Measurements from ENCODE around the gene VAV2. TPM values are rescaled to one million over a fixed set of nuclear protein-coding genes. Genes with fewer than 3 reads are reported as not detected.

The VAV2 gene
- total and polyA plus RNA-seq, 9 of the 15 experiments (the other 6 are each of a cell fraction or from before 2014, with no cell fraction given) = 0.01 to 2.7 (median 1.0) TPM; not detected in 1

DNA sequence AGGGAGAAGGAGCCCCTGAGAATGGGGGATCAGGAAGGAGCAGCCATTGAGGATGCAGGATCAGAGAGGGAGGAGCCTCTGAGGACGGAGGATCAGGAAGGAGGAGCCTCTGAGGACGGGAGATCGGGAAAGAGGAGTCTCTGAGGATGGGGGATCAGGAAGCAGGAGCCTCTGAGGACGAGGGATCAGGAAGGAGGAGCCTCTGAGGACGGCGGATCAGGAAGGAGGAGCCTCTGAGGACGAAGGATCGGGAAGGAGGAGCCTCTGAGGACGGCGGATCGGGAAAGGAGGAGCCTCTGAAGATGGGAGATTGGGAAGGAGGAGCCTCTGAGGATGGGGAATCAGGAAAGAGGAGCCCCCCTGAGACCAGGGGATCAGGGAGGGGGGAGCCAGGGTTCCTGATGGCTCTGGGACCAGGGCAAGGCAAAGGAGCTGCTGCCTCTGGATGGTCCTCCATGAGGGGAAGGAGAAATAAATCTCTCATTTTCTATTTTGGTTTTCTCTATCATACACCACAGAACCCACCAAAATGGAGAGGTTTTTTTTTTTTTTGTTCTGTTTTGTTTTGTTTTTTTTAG is 231.3 kb downstream of the VAV2 start:
- FAIRE-seq = no peak
- no peak for DNase-seq (ENCODE audit: extremely low read depth in 1 of 4, low spot score in 3 of 4)
- no peaks in the 10 kb centered on the region for H3K36me3 ChIP-seq (ENCODE audit: control insufficient read depth, insufficient read depth, low read length)
- H3K9me3 ChIP-seq (replicated peaks; ENCODE audit: control insufficient read depth, insufficient read depth, low read depth, low read length) = no peaks in the 10 kb centered on the region
- ChIA-PET POLR2A (no interaction called here), CTCF (ENCODE audit: low intra/inter-chr PET ratio) (no interaction called here)
- no peaks in the 10 kb centered on the region for H3K4me1 ChIP-seq (replicated peaks in 1 of 2; ENCODE audit: control insufficient read depth in 2 of 2, insufficient read depth in 2 of 2, low read length in 2 of 2)
- no peak for ATAC-seq
- peaks cover 0 to 8% of the 10 kb centered on the region in 2 experiments; a peak in 1 of 5 replicates for H3K27me3 ChIP-seq (ENCODE audit: control insufficient read depth in 2 of 2, insufficient read depth in 2 of 2, low read length in 2 of 2)
- TF ChIP-seq, protein P1, sequence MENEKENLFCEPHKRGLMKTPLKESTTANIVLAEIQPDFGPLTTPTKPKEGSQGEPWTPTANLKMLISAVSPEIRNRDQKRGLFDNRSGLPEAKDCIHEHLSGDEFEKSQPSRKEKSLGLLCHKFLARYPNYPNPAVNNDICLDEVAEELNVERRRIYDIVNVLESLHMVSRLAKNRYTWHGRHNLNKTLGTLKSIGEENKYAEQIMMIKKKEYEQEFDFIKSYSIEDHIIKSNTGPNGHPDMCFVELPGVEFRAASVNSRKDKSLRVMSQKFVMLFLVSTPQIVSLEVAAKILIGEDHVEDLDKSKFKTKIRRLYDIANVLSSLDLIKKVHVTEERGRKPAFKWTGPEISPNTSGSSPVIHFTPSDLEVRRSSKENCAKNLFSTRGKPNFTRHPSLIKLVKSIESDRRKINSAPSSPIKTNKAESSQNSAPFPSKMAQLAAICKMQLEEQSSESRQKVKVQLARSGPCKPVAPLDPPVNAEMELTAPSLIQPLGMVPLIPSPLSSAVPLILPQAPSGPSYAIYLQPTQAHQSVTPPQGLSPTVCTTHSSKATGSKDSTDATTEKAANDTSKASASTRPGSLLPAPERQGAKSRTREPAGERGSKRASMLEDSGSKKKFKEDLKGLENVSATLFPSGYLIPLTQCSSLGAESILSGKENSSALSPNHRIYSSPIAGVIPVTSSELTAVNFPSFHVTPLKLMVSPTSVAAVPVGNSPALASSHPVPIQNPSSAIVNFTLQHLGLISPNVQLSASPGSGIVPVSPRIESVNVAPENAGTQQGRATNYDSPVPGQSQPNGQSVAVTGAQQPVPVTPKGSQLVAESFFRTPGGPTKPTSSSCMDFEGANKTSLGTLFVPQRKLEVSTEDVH (IDR thresholded peaks at IDR 0.05; ENCODE audit: low read depth, partially characterized antibody) = no peak
- TF ChIP-seq ATF1 (CRISPR knock-in tag; IDR thresholded peaks at IDR 0.05) (no peak), ATF1 (tag; IDR thresholded peaks at IDR 0.05) (no peak), NEUROD1 (IDR thresholded peaks at IDR 0.05; ENCODE audit: borderline replicate concordance, low read depth, low read length, partially characterized antibody) (no peak), TRIM28 (IDR thresholded peaks at IDR 0.05) (no peak), SETDB1 (IDR thresholded peaks at IDR 0.05; ENCODE audit: low read length) (no peak), NR2F6 (CRISPR knock-in tag; IDR thresholded peaks at IDR 0.05) (no peak), ZKSCAN3 (CRISPR knock-in tag; IDR thresholded peaks at IDR 0.05) (no peak), ZNF217 (CRISPR knock-in tag; IDR thresholded peaks at IDR 0.05) (no peak), RFX7 (CRISPR knock-in tag; IDR thresholded peaks at IDR 0.05) (no peak), NR4A1 (CRISPR knock-in tag; IDR thresholded peaks at IDR 0.05) (no peak), NR4A1 (tag; IDR thresholded peaks at IDR 0.05) (no peak), IFI16 (CRISPR knock-in tag; IDR thresholded peaks at IDR 0.05) (no peak)
- TF ChIP-seq, protein P2, sequence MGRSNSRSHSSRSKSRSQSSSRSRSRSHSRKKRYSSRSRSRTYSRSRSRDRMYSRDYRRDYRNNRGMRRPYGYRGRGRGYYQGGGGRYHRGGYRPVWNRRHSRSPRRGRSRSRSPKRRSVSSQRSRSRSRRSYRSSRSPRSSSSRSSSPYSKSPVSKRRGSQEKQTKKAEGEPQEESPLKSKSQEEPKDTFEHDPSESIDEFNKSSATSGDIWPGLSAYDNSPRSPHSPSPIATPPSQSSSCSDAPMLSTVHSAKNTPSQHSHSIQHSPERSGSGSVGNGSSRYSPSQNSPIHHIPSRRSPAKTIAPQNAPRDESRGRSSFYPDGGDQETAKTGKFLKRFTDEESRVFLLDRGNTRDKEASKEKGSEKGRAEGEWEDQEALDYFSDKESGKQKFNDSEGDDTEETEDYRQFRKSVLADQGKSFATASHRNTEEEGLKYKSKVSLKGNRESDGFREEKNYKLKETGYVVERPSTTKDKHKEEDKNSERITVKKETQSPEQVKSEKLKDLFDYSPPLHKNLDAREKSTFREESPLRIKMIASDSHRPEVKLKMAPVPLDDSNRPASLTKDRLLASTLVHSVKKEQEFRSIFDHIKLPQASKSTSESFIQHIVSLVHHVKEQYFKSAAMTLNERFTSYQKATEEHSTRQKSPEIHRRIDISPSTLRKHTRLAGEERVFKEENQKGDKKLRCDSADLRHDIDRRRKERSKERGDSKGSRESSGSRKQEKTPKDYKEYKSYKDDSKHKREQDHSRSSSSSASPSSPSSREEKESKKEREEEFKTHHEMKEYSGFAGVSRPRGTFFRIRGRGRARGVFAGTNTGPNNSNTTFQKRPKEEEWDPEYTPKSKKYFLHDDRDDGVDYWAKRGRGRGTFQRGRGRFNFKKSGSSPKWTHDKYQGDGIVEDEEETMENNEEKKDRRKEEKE (IDR thresholded peaks at IDR 0.05; ENCODE audit: borderline replicate concordance in 1 of 2, control insufficient read depth in 1 of 2, low read depth in 2 of 2, low read length in 1 of 2) = no peak
- TF ChIP-seq, protein P3, sequence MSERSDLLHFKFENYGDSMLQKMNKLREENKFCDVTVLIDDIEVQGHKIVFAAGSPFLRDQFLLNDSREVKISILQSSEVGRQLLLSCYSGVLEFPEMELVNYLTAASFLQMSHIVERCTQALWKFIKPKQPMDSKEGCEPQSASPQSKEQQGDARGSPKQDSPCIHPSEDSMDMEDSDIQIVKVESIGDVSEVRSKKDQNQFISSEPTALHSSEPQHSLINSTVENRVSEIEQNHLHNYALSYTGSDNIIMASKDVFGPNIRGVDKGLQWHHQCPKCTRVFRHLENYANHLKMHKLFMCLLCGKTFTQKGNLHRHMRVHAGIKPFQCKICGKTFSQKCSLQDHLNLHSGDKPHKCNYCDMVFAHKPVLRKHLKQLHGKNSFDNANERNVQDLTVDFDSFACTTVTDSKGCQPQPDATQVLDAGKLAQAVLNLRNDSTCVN (CRISPR knock-in tag; IDR thresholded peaks at IDR 0.05) = no peak
- TF ChIP-seq, protein P4, sequence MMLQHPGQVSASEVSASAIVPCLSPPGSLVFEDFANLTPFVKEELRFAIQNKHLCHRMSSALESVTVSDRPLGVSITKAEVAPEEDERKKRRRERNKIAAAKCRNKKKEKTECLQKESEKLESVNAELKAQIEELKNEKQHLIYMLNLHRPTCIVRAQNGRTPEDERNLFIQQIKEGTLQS (IDR thresholded peaks at IDR 0.05) = no peak
- TF ChIP-seq, protein P4 (CRISPR knock-in tag; conservative IDR thresholded peaks at IDR 0.05) = no peak
- no peaks in the 10 kb centered on the region for H3K9me1 ChIP-seq (ENCODE audit: control insufficient read depth, insufficient read depth, low read length)
- no CpG with 5 or more reads among the region's 11 CpGs for whole genome bisulfite sequencing (ENCODE audit: insufficient coverage, low coverage, missing lambda C conversion rate)
- H3K27ac ChIP-seq (ENCODE audit: extremely low read depth, low read depth, low read length) = no peak overlapping the region
- no peaks in the 10 kb centered on the region for H4K20me1 ChIP-seq (replicated peaks; ENCODE audit: control insufficient read depth, insufficient read depth, low read length)
- H3K9ac ChIP-seq (ENCODE audit: insufficient read depth in 1 of 2, low read depth in 2 of 2, low read length in 2 of 2) = no peak overlapping the region
- intact Hi-C loops (cut with micrococcal nuclease) (no loop called here), in situ Hi-C loops (cut with MboI) (no loop called here)
- no peak overlapping the region for H3K4me3 ChIP-seq
- H3K4me2 ChIP-seq (ENCODE audit: insufficient read depth, low read length) = no peak overlapping the region
- no TSS peak for BruUV-seq (replicated peaks)
- no peak overlapping the region for H2AFZ ChIP-seq (ENCODE audit: low read depth, low read length)
- H3K79me2 ChIP-seq (ENCODE audit: control insufficient read depth, insufficient read depth, low read length) = no peaks in the 10 kb centered on the region

Data from K562 (cell line).